K562 (cell line): ENCODE measurements around the gene MOSPD2.

ENCODE experiments used
- BCLAF1 ChIP-seq, 2 experiments: fragments of 450-650 bp in 1 of 2; IDR thresholded peaks; 2 replicates each; pipeline ENCODE4 v1.6.1; 2011 to 2017; ENCODE audit warnings: low read depth in 2 of 2, antibody characterized with exemption in 1 of 2, borderline replicate concordance in 1 of 2, low read length in 1 of 2, mild to moderate bottlenecking in 1 of 2, mixed read lengths in 1 of 2; ENCODE audit not compliant: control insufficient read depth in 1 of 2
- CBFA2T3 ChIP-seq: fragments of 450-650 bp; IDR thresholded peaks from 2 replicates; pipeline ENCODE4 v1.6.1; 2017
- CHD2 ChIP-seq: IDR thresholded peaks from 2 replicates; pipeline ENCODE4 v1.6.1; 2011; ENCODE audit warnings: low read depth, low read length
- CTCF ChIP-seq, 3 experiments: IDR thresholded peaks in 2 of 3; conservative IDR thresholded peaks in 1 of 3; 2 replicates each; pipeline ENCODE4 v1.5.1; 2011 to 2012; ENCODE audit warnings: low read length in 3 of 3, mild to moderate bottlenecking in 3 of 3, control low read depth in 2 of 3, improper control_type of control experiment in 1 of 3, inconsistent platforms in 1 of 3, low read depth in 1 of 3, mixed read lengths in 1 of 3, moderate library complexity in 1 of 3; ENCODE audit not compliant: insufficient read depth in 2 of 3
- PATZ1 ChIP-seq: fragments of 250-450 bp; sonication (Bioruptor Pico); IDR thresholded peaks from 2 replicates; pipeline ENCODE4 v1.5.0; 2020; ENCODE audit warnings: mild to moderate bottlenecking, borderline replicate concordance
- POLR2AphosphoS5 ChIP-seq: IDR thresholded peaks from 2 replicates; pipeline ENCODE4 v1.6.1; 2011; ENCODE audit warnings: mild to moderate bottlenecking, low read depth, low read length, moderate library complexity; ENCODE audit not compliant: control insufficient read depth, insufficient read depth
- RB1 ChIP-seq: fragments of 450-650 bp; IDR thresholded peaks from 2 replicates; pipeline ENCODE4 v1.6.1; 2017; ENCODE audit warnings: low read depth, mild to moderate bottlenecking
- RFX5 ChIP-seq: IDR thresholded peaks from 2 replicates; pipeline ENCODE4 v1.6.1; 2011; ENCODE audit warnings: low read depth, mild to moderate bottlenecking, improper control_type of control experiment, low read length
- SIX5 ChIP-seq, 2 experiments: IDR thresholded peaks; 2 replicates each; pipeline ENCODE4 v1.6.1; 2011; ENCODE audit warnings: low read length in 2 of 2, borderline replicate concordance in 1 of 2, low read depth in 1 of 2, mild to moderate bottlenecking in 1 of 2, moderate library complexity in 1 of 2; ENCODE audit not compliant: insufficient read depth in 1 of 2
- STAT5B ChIP-seq: fragments of 250-450 bp; sonication (Bioruptor Pico); IDR thresholded peaks from 2 replicates; pipeline ENCODE4 v1.8.0; 2021; ENCODE audit warnings: mild to moderate bottlenecking, inconsistent platforms
- USF2 ChIP-seq: sonication (generic); formaldehyde crosslinking; IDR thresholded peaks from 2 replicates; pipeline ENCODE4 v1.5.0; 2020; ENCODE audit warnings: missing genetic modification reagents

- TF ChIP-seq CHD2 (no peak), USF2 (CRISPR knock-in tag) (no peak), CTCF (IDR thresholded peaks at IDR 0.05 in 2 of 3, conservative IDR thresholded peaks at IDR 0.05 in 1 of 3; ENCODE audit: insufficient read depth in 2 of 3, low read depth in 1 of 3, low read length in 3 of 3) (no peak), BCLAF1 (IDR thresholded peaks at IDR 0.05; ENCODE audit: borderline replicate concordance in 1 of 2, control insufficient read depth in 1 of 2, low read depth in 2 of 2, low read length in 1 of 2) (no peak), CBFA2T3 (no peak), PATZ1 (no peak), SIX5 (IDR thresholded peaks at IDR 0.05; ENCODE audit: borderline replicate concordance in 1 of 2, insufficient read depth in 1 of 2, low read depth in 1 of 2, low read length in 2 of 2) (no peak), RFX5 (no peak), STAT5B (CRISPR knock-in tag) (no peak), POLR2AphosphoS5 (no peak), RB1 (no peak)
Observed at GRCh38 chrX:14946606-14947155, 73.5 kb downstream of the MOSPD2 start.
